ENCODE results near the gene STK11IP.

Gene STK11IP

GRCh38 chr2:219576505-219577388 lies 20.9 kb upstream of the STK11IP start:
- H3K9me3 Mint-ChIP-seq = no peaks in the 10 kb centered on the region

GRCh38 chr2:219578811-219579613 lies 18.6 kb upstream of the STK11IP start:
- Mint-ChIP-seq H3K4me1 (no peaks in the 10 kb centered on the region), H3K27ac (ENCODE audit: low read depth) (no peak overlapping the region), H3K9me3 (no peaks in the 10 kb centered on the region), H3K36me3 (ENCODE audit: insufficient read depth) (peaks cover 2% of the 10 kb centered on the region), H3K27me3 (peaks cover 33% of the 10 kb centered on the region), H3K4me3 (no peak overlapping the region)
- DNase-seq (ENCODE audit: low spot score in 2 of 2) = no peak
- ATAC-seq (replicated peaks; ENCODE audit: extremely low read depth, poor library complexity, severe bottlenecking) = peak; percentile 36

More at GRCh38 chr2:219576505-219577388, 20.9 kb upstream of the STK11IP start:
- no peaks in the 10 kb centered on the region for H3K4me1 Mint-ChIP-seq
- peaks cover 55% of the 10 kb centered on the region for H3K27me3 Mint-ChIP-seq
- ATAC-seq (replicated peaks; ENCODE audit: extremely low read depth, poor library complexity, severe bottlenecking) (no peak), DNase-seq (ENCODE audit: low spot score in 2 of 2) (no peak)
- H3K27ac Mint-ChIP-seq (ENCODE audit: low read depth) = no peak overlapping the region
- peaks cover 2% of the 10 kb centered on the region for H3K36me3 Mint-ChIP-seq (ENCODE audit: insufficient read depth)
- no peak overlapping the region for H3K4me3 Mint-ChIP-seq

- H3K9me3 Mint-ChIP-seq = no peaks in the 10 kb centered on the region
- no peak overlapping the region for H3K4me3 Mint-ChIP-seq
- H3K36me3 Mint-ChIP-seq (ENCODE audit: insufficient read depth) = peaks cover 2% of the 10 kb centered on the region
- peaks cover 33% of the 10 kb centered on the region for H3K27me3 Mint-ChIP-seq
- DNase-seq (ENCODE audit: low spot score in 2 of 2) (no peak), ATAC-seq (replicated peaks; ENCODE audit: extremely low read depth, poor library complexity, severe bottlenecking) (no peak)
- no peaks in the 10 kb centered on the region for H3K4me1 Mint-ChIP-seq
- no peak overlapping the region for H3K27ac Mint-ChIP-seq (ENCODE audit: low read depth)
Measured at GRCh38 chr2:219581346-219581745, 16.3 kb upstream of the STK11IP start.

GRCh38 chr2:219591091-219591490 lies 6.6 kb upstream of the STK11IP start:
- no peak for ATAC-seq (replicated peaks; ENCODE audit: extremely low read depth, poor library complexity, severe bottlenecking)
- Mint-ChIP-seq H3K4me3 (no peak overlapping the region), H3K27ac (ENCODE audit: low read depth) (no peak overlapping the region), H3K9me3 (no peaks in the 10 kb centered on the region), H3K36me3 (ENCODE audit: insufficient read depth) (no peaks in the 10 kb centered on the region), H3K27me3 (peaks cover 57% of the 10 kb centered on the region), H3K4me1 (no peaks in the 10 kb centered on the region)
- DNase-seq (ENCODE audit: low spot score in 2 of 2) = no peak

- ATAC-seq (replicated peaks; ENCODE audit: extremely low read depth, poor library complexity, severe bottlenecking) = no peak
- no peak overlapping the region for H3K4me3 Mint-ChIP-seq
- no peak overlapping the region for H3K27ac Mint-ChIP-seq (ENCODE audit: low read depth)
- peaks cover 41% of the 10 kb centered on the region for H3K27me3 Mint-ChIP-seq
- H3K36me3 Mint-ChIP-seq (ENCODE audit: insufficient read depth) = peaks cover 1% of the 10 kb centered on the region
- peaks cover 8% of the 10 kb centered on the region for H3K4me1 Mint-ChIP-seq
- DNase-seq (ENCODE audit: low spot score in 2 of 2) = no peak
- H3K9me3 Mint-ChIP-seq = no peaks in the 10 kb centered on the region
Measured at GRCh38 chr2:219592736-219593135, 4.9 kb upstream of the STK11IP start.

- no peak for ATAC-seq (replicated peaks; ENCODE audit: extremely low read depth, poor library complexity, severe bottlenecking)
- no peaks in the 10 kb centered on the region for H3K9me3 Mint-ChIP-seq
- peaks cover 5% of the 10 kb centered on the region for H3K36me3 Mint-ChIP-seq (ENCODE audit: insufficient read depth)
- H3K27ac Mint-ChIP-seq (ENCODE audit: low read depth) = no peak overlapping the region
- no peak for DNase-seq (ENCODE audit: low spot score in 2 of 2)
- H3K4me3 Mint-ChIP-seq = no peak overlapping the region
- H3K27me3 Mint-ChIP-seq = peaks cover 38% of the 10 kb centered on the region
- peaks cover 10% of the 10 kb centered on the region for H3K4me1 Mint-ChIP-seq
Measured at GRCh38 chr2:219593154-219593553, 4.5 kb upstream of the STK11IP start.

GRCh38 chr2:219595256-219595655 lies 2.4 kb upstream of the STK11IP start:
- H3K27me3 Mint-ChIP-seq = peaks cover 32% of the 10 kb centered on the region
- no peak overlapping the region for H3K27ac Mint-ChIP-seq (ENCODE audit: low read depth)
- no peaks in the 10 kb centered on the region for H3K9me3 Mint-ChIP-seq
- peaks cover 5% of the 10 kb centered on the region for H3K36me3 Mint-ChIP-seq (ENCODE audit: insufficient read depth)
- H3K4me3 Mint-ChIP-seq = peak overlapping the region; percentile 52
- ATAC-seq (replicated peaks; ENCODE audit: extremely low read depth, poor library complexity, severe bottlenecking) (no peak), DNase-seq (ENCODE audit: low spot score in 2 of 2) (no peak)
- H3K4me1 Mint-ChIP-seq = peaks cover 18% of the 10 kb centered on the region

- Mint-ChIP-seq H3K4me3 (peak overlapping the region; percentile 94), H3K9me3 (no peaks in the 10 kb centered on the region), H3K27me3 (peaks cover 23% of the 10 kb centered on the region), H3K36me3 (ENCODE audit: insufficient read depth) (peaks cover 10% of the 10 kb centered on the region), H3K4me1 (peaks cover 27% of the 10 kb centered on the region), H3K27ac (ENCODE audit: low read depth) (peak overlapping the region; percentile 92)
- DNase-seq (ENCODE audit: low spot score in 2 of 2) (no peak), ATAC-seq (replicated peaks; ENCODE audit: extremely low read depth, poor library complexity, severe bottlenecking) (no peak)
Measured at GRCh38 chr2:219596954-219597551, 604 bp upstream of the STK11IP start.

GRCh38 chr2:219598308-219599078 lies 836 bp downstream of the STK11IP start:
- no peak for ATAC-seq (replicated peaks; ENCODE audit: extremely low read depth, poor library complexity, severe bottlenecking)
- H3K4me3 Mint-ChIP-seq = peak overlapping the region; percentile 94
- peak overlapping the region; percentile 92 for H3K27ac Mint-ChIP-seq (ENCODE audit: low read depth)
- H3K27me3 Mint-ChIP-seq = peaks cover 9% of the 10 kb centered on the region
- DNase-seq (ENCODE audit: low spot score in 2 of 2) = no peak
- peaks cover 27% of the 10 kb centered on the region for H3K4me1 Mint-ChIP-seq
- peaks cover 20% of the 10 kb centered on the region for H3K36me3 Mint-ChIP-seq (ENCODE audit: insufficient read depth)
- no peaks in the 10 kb centered on the region for H3K9me3 Mint-ChIP-seq

- Mint-ChIP-seq H3K4me1 (peaks cover 14% of the 10 kb centered on the region), H3K27me3 (no peaks in the 10 kb centered on the region), H3K4me3 (no peak overlapping the region), H3K9me3 (no peaks in the 10 kb centered on the region), H3K36me3 (ENCODE audit: insufficient read depth) (peaks cover 32% of the 10 kb centered on the region), H3K27ac (ENCODE audit: low read depth) (no peak overlapping the region)
- ATAC-seq (replicated peaks; ENCODE audit: extremely low read depth, poor library complexity, severe bottlenecking) (no peak), DNase-seq (ENCODE audit: low spot score in 2 of 2) (no peak)
Measured at GRCh38 chr2:219603771-219604170, 6.1 kb downstream of the STK11IP start.

- peaks cover 7% of the 10 kb centered on the region for H3K4me1 Mint-ChIP-seq
- H3K36me3 Mint-ChIP-seq (ENCODE audit: insufficient read depth) = peaks cover 42% of the 10 kb centered on the region
- no peak overlapping the region for H3K4me3 Mint-ChIP-seq
- no peaks in the 10 kb centered on the region for H3K27me3 Mint-ChIP-seq
- no peak for DNase-seq (ENCODE audit: low spot score in 2 of 2)
- no peak for ATAC-seq (replicated peaks; ENCODE audit: extremely low read depth, poor library complexity, severe bottlenecking)
- H3K27ac Mint-ChIP-seq (ENCODE audit: low read depth) = no peak overlapping the region
- H3K9me3 Mint-ChIP-seq = no peaks in the 10 kb centered on the region
Measured at GRCh38 chr2:219605607-219605954, 7.9 kb downstream of the STK11IP start.

- Mint-ChIP-seq H3K36me3 (ENCODE audit: insufficient read depth) (peaks cover 34% of the 10 kb centered on the region), H3K4me1 (peaks cover 15% of the 10 kb centered on the region)
Measured at GRCh38 chr2:219607931-219608330, 10.3 kb downstream of the STK11IP start.

More at GRCh38 chr2:219607931-219608330, 10.3 kb downstream of the STK11IP start:
- Mint-ChIP-seq H3K9me3 (no peaks in the 10 kb centered on the region), H3K27me3 (no peaks in the 10 kb centered on the region), H3K27ac (ENCODE audit: low read depth) (no peak overlapping the region), H3K4me3 (no peak overlapping the region)
- no peak for ATAC-seq (replicated peaks; ENCODE audit: extremely low read depth, poor library complexity, severe bottlenecking)
- no peak for DNase-seq (ENCODE audit: low spot score in 2 of 2)
